Measurements from ENCODE around the gene AFDN. TPM values are rescaled to one million over a fixed set of nuclear protein-coding genes. Genes with fewer than 3 reads are reported as not detected.

Gene AFDN, protein sequence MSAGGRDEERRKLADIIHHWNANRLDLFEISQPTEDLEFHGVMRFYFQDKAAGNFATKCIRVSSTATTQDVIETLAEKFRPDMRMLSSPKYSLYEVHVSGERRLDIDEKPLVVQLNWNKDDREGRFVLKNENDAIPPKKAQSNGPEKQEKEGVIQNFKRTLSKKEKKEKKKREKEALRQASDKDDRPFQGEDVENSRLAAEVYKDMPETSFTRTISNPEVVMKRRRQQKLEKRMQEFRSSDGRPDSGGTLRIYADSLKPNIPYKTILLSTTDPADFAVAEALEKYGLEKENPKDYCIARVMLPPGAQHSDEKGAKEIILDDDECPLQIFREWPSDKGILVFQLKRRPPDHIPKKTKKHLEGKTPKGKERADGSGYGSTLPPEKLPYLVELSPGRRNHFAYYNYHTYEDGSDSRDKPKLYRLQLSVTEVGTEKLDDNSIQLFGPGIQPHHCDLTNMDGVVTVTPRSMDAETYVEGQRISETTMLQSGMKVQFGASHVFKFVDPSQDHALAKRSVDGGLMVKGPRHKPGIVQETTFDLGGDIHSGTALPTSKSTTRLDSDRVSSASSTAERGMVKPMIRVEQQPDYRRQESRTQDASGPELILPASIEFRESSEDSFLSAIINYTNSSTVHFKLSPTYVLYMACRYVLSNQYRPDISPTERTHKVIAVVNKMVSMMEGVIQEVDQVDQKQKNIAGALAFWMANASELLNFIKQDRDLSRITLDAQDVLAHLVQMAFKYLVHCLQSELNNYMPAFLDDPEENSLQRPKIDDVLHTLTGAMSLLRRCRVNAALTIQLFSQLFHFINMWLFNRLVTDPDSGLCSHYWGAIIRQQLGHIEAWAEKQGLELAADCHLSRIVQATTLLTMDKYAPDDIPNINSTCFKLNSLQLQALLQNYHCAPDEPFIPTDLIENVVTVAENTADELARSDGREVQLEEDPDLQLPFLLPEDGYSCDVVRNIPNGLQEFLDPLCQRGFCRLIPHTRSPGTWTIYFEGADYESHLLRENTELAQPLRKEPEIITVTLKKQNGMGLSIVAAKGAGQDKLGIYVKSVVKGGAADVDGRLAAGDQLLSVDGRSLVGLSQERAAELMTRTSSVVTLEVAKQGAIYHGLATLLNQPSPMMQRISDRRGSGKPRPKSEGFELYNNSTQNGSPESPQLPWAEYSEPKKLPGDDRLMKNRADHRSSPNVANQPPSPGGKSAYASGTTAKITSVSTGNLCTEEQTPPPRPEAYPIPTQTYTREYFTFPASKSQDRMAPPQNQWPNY (N-terminal part only)
- total RNA-seq (100 to 1,000 TPM in 4 of 7 donors, 10 to 100 TPM in 3; 68.7 to 266 (median 107) TPM), polyA plus RNA-seq (10 to 100 TPM; 24.4 to 50.6 TPM)
- long read RNA-seq, donor 1, partial matches to known transcripts = 10 of 21 reads
- long read RNA-seq, donor 1, other reads (novel, unspliced or antisense) = 9 of 21 reads
- long read RNA-seq, donor 2, transcript AFDN-220 (2 exons, 1,257 nt) = major isoform, 5 of 19 reads
- long read RNA-seq, donor 2, partial matches to known transcripts = 5 of 19 reads
- long read RNA-seq, donor 2, other reads (novel, unspliced or antisense) = 0 of 19 reads
- long read RNA-seq, donor 3, transcript AFDN-218 (5 exons, 1,031 nt) = major isoform, 6 of 42 reads
- long read RNA-seq, donor 3, partial matches to known transcripts = 24 of 42 reads
- long read RNA-seq, donor 3, other reads (novel, unspliced or antisense) = 10 of 42 reads

DNA sequence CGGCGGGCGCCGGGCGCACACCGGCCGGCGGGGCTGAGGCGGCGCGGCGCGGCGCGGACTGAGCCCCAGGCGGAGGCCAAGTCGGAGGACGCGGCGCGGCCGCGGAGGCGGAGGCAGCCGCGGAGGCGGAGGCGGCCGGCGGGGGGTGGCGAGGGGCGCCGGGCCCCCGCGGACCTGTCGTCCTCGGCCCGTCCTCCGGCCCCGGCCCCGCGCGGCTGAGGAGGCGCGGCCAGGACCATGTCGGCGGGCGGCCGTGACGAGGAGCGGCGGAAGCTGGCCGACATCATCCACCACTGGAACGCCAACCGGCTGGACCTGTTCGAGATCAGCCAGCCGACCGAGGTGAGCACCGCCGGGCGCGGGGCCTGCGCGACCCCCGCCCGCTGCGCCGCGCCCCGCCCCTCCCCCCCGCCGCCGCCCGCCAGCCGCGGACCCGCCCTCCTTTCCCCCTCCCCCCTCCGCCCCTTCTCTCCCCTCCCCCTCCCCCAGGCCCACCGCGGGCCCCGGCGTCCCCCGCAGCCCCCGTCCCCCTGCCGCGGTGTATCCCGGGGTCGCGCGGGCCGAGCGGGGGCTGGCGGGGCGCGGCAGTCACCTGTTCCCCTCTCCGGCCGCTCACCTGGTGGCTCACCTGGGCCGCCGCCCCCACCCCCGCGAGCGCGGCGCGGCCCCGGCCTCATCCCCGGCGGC is at the start of gene AFDN:
TSS of gene AFDN (plus strand) at position 16 of the 687 bp plus-strand sequence. CDS start at position 238, 222 bp downstream.
- intact Hi-C loops (cut with DNase I) = loop anchor here in 1 of 4 donors (5.0 kb wide), 1 partner anchor 340 kb away; no protein-coding TSS in a partner anchor
- Histone ChIP-seq H3K4me3 (peak within 1 kb of the TSS; percentile 78), H3K4me1 (ENCODE audit: insufficient read depth) (peaks cover 10% of the 10 kb centered on the region), H3K27me3 (peaks cover 3% of the 10 kb centered on the region), H3K36me3 (no peaks in the 10 kb centered on the region), H3K9me3 (no peaks in the 10 kb centered on the region), H3K27ac (peak within 1 kb of the TSS; percentile 74 to 75)
- no peak for TF ChIP-seq POLR2A (IDR thresholded peaks at IDR 0.05)
- TF ChIP-seq, protein P1, sequence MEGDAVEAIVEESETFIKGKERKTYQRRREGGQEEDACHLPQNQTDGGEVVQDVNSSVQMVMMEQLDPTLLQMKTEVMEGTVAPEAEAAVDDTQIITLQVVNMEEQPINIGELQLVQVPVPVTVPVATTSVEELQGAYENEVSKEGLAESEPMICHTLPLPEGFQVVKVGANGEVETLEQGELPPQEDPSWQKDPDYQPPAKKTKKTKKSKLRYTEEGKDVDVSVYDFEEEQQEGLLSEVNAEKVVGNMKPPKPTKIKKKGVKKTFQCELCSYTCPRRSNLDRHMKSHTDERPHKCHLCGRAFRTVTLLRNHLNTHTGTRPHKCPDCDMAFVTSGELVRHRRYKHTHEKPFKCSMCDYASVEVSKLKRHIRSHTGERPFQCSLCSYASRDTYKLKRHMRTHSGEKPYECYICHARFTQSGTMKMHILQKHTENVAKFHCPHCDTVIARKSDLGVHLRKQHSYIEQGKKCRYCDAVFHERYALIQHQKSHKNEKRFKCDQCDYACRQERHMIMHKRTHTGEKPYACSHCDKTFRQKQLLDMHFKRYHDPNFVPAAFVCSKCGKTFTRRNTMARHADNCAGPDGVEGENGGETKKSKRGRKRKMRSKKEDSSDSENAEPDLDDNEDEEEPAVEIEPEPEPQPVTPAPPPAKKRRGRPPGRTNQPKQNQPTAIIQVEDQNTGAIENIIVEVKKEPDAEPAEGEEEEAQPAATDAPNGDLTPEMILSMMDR (IDR thresholded peaks at IDR 0.05) = no peak
- TF ChIP-seq EP300 (IDR thresholded peaks at IDR 0.05) = no peak
- DNase-seq = peak; percentile 34 to 72 (median 59)
- 0 to 1% (median 0%) methylated on average over 10 to 102 of the region's 108 CpGs for WGBS, 3 donors

DNA sequence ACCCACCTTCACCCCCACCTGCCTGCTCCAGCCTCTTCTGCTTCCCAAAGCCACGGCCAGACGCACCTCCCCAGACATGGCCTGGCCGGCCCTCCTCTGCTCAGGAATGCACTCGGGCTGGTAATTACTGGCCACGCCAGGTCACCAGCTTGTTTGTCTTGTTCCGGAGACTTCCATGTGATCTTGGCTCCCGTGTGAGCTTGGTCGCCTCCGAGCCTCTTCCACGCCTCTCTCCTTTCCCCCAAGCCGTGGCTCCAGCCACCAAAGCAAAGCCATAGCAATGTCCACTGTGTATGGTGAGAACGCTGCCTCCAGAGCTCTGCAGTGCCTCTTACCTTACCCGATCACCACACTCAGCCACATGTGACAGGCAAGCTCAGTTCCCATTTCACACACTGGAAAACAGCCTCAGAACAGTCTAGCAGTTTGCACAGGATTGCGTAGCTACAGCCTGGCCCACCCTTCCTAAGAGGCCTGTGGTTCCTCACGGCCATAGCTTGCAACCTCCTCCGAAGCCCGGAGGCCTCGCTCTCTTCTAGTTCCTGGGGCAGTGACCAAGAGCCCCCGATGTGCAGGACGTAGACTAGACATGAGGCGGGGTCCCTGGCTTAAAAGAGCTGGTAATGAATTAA is 48.1 kb upstream of the AFDN start:
- H3K36me3 ChIP-seq = no peaks in the 10 kb centered on the region
- 82 to 89% (median 86%) methylated on average over 21 of the region's 21 CpGs for WGBS, 3 donors
- TF ChIP-seq EP300 (IDR thresholded peaks at IDR 0.05) (no peak), POLR2A (IDR thresholded peaks at IDR 0.05) (no peak)
- TF ChIP-seq, protein P1 (IDR thresholded peaks at IDR 0.05) = no peak
- intact Hi-C loops (cut with DNase I) = no loop called here
- H3K27me3 ChIP-seq = no peaks in the 10 kb centered on the region
- DNase-seq = no peak
- H3K4me1 ChIP-seq (ENCODE audit: insufficient read depth) = no peaks in the 10 kb centered on the region
- no peaks in the 10 kb centered on the region for H3K9me3 ChIP-seq
- H3K4me3 ChIP-seq = no peak overlapping the region
- no peak overlapping the region for H3K27ac ChIP-seq

DNA sequence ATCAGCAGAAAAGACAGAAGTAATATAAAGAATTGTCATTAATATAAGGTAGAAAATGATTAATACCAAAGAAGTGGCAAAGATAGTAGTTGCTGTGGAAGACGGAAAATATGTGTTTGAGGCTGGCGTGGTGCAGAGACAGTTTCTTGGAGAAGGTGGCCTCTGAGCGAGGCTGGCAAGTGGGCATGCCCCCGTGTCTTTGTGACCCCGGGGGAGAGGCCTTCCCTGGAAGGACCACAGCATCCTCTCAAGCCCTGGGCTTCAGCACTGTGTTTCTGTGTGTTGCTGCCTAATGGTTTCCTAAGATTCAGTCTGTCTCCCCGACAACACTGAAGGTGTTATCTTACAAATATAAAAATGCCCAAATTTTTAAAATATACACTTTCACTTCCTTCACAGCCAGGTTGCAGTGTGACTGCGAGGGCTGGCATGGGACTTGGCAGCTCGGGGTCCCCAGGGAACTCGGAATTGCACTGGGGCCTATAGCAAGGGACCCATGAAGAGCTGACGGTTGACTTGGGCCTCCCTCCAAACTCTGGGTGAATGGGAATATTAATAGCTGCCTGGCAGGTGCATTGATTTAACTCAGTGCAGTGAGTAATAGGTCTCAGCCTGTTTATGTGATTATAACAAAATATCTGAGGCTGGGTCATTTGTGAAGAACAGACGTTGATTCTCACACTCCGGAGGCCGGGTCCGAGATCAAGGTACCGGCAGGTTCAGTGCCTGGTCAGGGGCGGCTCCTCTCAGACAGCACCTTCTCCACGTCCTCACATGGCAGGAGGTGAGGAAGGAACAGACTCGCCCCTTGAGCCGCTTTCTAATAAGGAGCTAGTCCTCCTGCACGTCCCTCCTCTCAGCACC is 47.4 kb upstream of the AFDN start:
- intact Hi-C loops (cut with DNase I) = no loop called here
- H3K36me3 ChIP-seq = no peaks in the 10 kb centered on the region
- H3K4me3 ChIP-seq = no peak overlapping the region
- H3K9me3 ChIP-seq = no peaks in the 10 kb centered on the region
- no peak for TF ChIP-seq POLR2A (IDR thresholded peaks at IDR 0.05)
- no peak for TF ChIP-seq EP300 (IDR thresholded peaks at IDR 0.05)
- TF ChIP-seq, protein P1 (IDR thresholded peaks at IDR 0.05) = no peak
- DNase-seq = no peak
- H3K27ac ChIP-seq = no peak overlapping the region
- H3K27me3 ChIP-seq = no peaks in the 10 kb centered on the region
- WGBS, 3 donors = 91 to 95% (median 92%) methylated on average over 20 of the region's 20 CpGs
- no peaks in the 10 kb centered on the region for H3K4me1 ChIP-seq (ENCODE audit: insufficient read depth)
